Smooth muscle cell (in vitro differentiated cells): Measurements from ENCODE around the gene CCDC34. TPM values are rescaled to one million over a fixed set of nuclear protein-coding genes. Genes with fewer than 3 reads are reported as not detected.

Experiments
- DNase-seq: peaks from one replicate; lab custom pipeline; 2025; ENCODE audit not compliant: unreplicated experiment; lab: John Stamatoyannopoulos, UW
- H2AFZ ChIP-seq: fragments of 200-600 bp; sonication (generic); 2 replicates; pipeline ENCODE4 v1.6.0; 2016; ENCODE audit warnings: antibody characterized with exemption, low read depth, mild to moderate bottlenecking
- H3F3A ChIP-seq: fragments of 200-600 bp; sonication (generic); 2 replicates; pipeline ENCODE4 v1.6.0; 2017; ENCODE audit warnings: antibody characterized with exemption, low read depth
- H3K27ac ChIP-seq: fragments of 200-600 bp; sonication (generic); 2 replicates; pipeline ENCODE4 v1.5.1; 2016; ENCODE audit warnings: low read depth, mild to moderate bottlenecking
- H3K27me3 ChIP-seq: fragments of 200-600 bp; sonication (generic); 2 replicates; pipeline ENCODE4 v1.6.1; 2016; ENCODE audit warnings: low read depth, mild to moderate bottlenecking
- H3K36me3 ChIP-seq: fragments of 200-600 bp; sonication (generic); 2 replicates; pipeline ENCODE4 v1.5.1; 2016; ENCODE audit warnings: low read depth
- H3K4me1 ChIP-seq: fragments of 200-600 bp; sonication (generic); 2 replicates; pipeline ENCODE4 v1.5.1; 2016; ENCODE audit warnings: low read depth
- H3K4me2 ChIP-seq: fragments of 200-600 bp; sonication (generic); 2 replicates; pipeline ENCODE4 v1.6.0; 2016; ENCODE audit warnings: mild to moderate bottlenecking
- H3K4me3 ChIP-seq: fragments of 200-600 bp; sonication (generic); 2 replicates; pipeline ENCODE4 v1.5.1; 2016; ENCODE audit warnings: mild to moderate bottlenecking
- H3K79me2 ChIP-seq: fragments of 200-600 bp; sonication (generic); 2 replicates; pipeline ENCODE4 v1.6.0; 2016; ENCODE audit warnings: low read depth, mild to moderate bottlenecking
- H3K9ac ChIP-seq: fragments of 200-600 bp; sonication (generic); 2 replicates; pipeline ENCODE4 v1.6.0; 2016; ENCODE audit warnings: low read depth
- H3K9me3 ChIP-seq: fragments of 200-600 bp; sonication (generic); replicated peaks from 2 replicates; pipeline ENCODE4 v1.5.1; 2016; ENCODE audit warnings: low read depth
- H4K20me1 ChIP-seq: fragments of 200-600 bp; sonication (generic); 2 replicates; pipeline ENCODE4 v1.6.0; 2016; ENCODE audit warnings: low read depth
- CTCF ChIP-seq: fragments of 200-600 bp; sonication (generic); IDR thresholded peaks from 2 replicates; pipeline ENCODE4 v1.5.1; 2017; ENCODE audit warnings: borderline replicate concordance, mild to moderate bottlenecking, antibody characterized with exemption; ENCODE audit not compliant: insufficient read depth, poor library complexity, severe bottlenecking
- WGBS: methylation state at CpG from one replicate; pipeline ENCODE4 v1.1.7; 2016; ENCODE audit warnings: low lambda C conversion rate; 5-methylcytosine and 5-hydroxymethylcytosine counted together
- polyA plus RNA-seq: library from polyadenylated mRNA; unstranded; fragments of >200 nt; fragmentation: Nextera tagmentation; extraction: Ambion mirVana; gene quantifications from 2 replicates; pipeline ENCODE4 v1.2.1, GENCODE V29; 2016
- total RNA-seq: library from RNA; depleted of rRNA; stranded (reverse); fragments of >200 nt; gene quantifications from 2 replicates; pipeline ENCODE4 v1.2.3, GENCODE V29; 2014

The CCDC34 gene
- total and polyA plus RNA-seq, 2 experiments from 2014 or later: 6.7 to 9.3 TPM

- no peaks in the 10 kb centered on the region for H3K27me3 ChIP-seq
- H3F3A ChIP-seq: no peaks in the 10 kb centered on the region
- H3K36me3 ChIP-seq: no peaks in the 10 kb centered on the region
- no peak overlapping the region for H3K4me3 ChIP-seq
- no peak for TF ChIP-seq CTCF
- H4K20me1 ChIP-seq: peaks cover 17% of the 10 kb centered on the region
- WGBS: 76% methylated on average over 3 of the region's 3 CpGs
- no peak overlapping the region for H3K9ac ChIP-seq
- no peak overlapping the region for H2AFZ ChIP-seq
- H3K9me3 ChIP-seq: no peaks in the 10 kb centered on the region
- H3K79me2 ChIP-seq: peaks cover 8% of the 10 kb centered on the region
- no peak for DNase-seq
- no peaks in the 10 kb centered on the region for H3K4me1 ChIP-seq
- H3K4me2 ChIP-seq: no peak overlapping the region
- no peak overlapping the region for H3K27ac ChIP-seq
Observed at GRCh38 chr11:27406498-27407354, 43.7 kb upstream of the CCDC34 start.

GRCh38 chr11:27405134-27405533 is 42.1 kb upstream of the CCDC34 start:
- Histone ChIP-seq H3K4me3 (no peak overlapping the region), H4K20me1 (peaks cover 17% of the 10 kb centered on the region), H3K9ac (no peak overlapping the region), H3K4me1 (no peaks in the 10 kb centered on the region), H3K27me3 (no peaks in the 10 kb centered on the region), H3K4me2 (no peak overlapping the region), H3F3A (no peaks in the 10 kb centered on the region), H3K79me2 (peaks cover 15% of the 10 kb centered on the region), H3K27ac (no peak overlapping the region), H2AFZ (no peak overlapping the region), H3K9me3 (no peaks in the 10 kb centered on the region), H3K36me3 (no peaks in the 10 kb centered on the region)
- DNase-seq: no peak
- 97% methylated on average over 3 of the region's 3 CpGs for WGBS
- TF ChIP-seq CTCF: no peak

GRCh38 chr11:27404427-27404826 is 41.4 kb upstream of the CCDC34 start:
- H3K4me1 ChIP-seq: no peaks in the 10 kb centered on the region
- no peak for TF ChIP-seq CTCF
- H2AFZ ChIP-seq: no peak overlapping the region
- DNase-seq: no peak
- peaks cover 17% of the 10 kb centered on the region for H4K20me1 ChIP-seq
- H3K27ac ChIP-seq: no peak overlapping the region
- H3K27me3 ChIP-seq: no peaks in the 10 kb centered on the region
- no peak overlapping the region for H3K4me3 ChIP-seq
- no peak overlapping the region for H3K4me2 ChIP-seq
- H3K79me2 ChIP-seq: peaks cover 11% of the 10 kb centered on the region
- H3F3A ChIP-seq: no peaks in the 10 kb centered on the region
- 97% methylated on average over 2 of the region's 2 CpGs for WGBS
- no peaks in the 10 kb centered on the region for H3K9me3 ChIP-seq
- H3K36me3 ChIP-seq: no peaks in the 10 kb centered on the region
- no peak overlapping the region for H3K9ac ChIP-seq

GRCh38 chr11:27403195-27403594 is 40.2 kb upstream of the CCDC34 start:
- Histone ChIP-seq H3K36me3 (no peaks in the 10 kb centered on the region), H3K4me1 (peaks cover under 1% of the 10 kb centered on the region), H3K79me2 (peaks cover 11% of the 10 kb centered on the region), H3K9me3 (no peaks in the 10 kb centered on the region), H3F3A (no peaks in the 10 kb centered on the region), H4K20me1 (peaks cover 17% of the 10 kb centered on the region), H3K9ac (no peak overlapping the region), H3K4me2 (no peak overlapping the region), H3K27me3 (no peaks in the 10 kb centered on the region), H2AFZ (no peak overlapping the region), H3K27ac (no peak overlapping the region), H3K4me3 (no peak overlapping the region)
- TF ChIP-seq CTCF: no peak
- WGBS: 94% methylated on average over 2 of the region's 2 CpGs
- no peak for DNase-seq
